ENCODE data around the gene SLC5A11. TPM values are rescaled to one million over a fixed set of nuclear protein-coding genes. Genes with fewer than 3 reads are reported as not detected.

SLC5A11 gene
- total and polyA plus RNA-seq, 3 donors from 2014 or later, result 0.39 to 1.3 (median 0.78) TPM

DNA sequence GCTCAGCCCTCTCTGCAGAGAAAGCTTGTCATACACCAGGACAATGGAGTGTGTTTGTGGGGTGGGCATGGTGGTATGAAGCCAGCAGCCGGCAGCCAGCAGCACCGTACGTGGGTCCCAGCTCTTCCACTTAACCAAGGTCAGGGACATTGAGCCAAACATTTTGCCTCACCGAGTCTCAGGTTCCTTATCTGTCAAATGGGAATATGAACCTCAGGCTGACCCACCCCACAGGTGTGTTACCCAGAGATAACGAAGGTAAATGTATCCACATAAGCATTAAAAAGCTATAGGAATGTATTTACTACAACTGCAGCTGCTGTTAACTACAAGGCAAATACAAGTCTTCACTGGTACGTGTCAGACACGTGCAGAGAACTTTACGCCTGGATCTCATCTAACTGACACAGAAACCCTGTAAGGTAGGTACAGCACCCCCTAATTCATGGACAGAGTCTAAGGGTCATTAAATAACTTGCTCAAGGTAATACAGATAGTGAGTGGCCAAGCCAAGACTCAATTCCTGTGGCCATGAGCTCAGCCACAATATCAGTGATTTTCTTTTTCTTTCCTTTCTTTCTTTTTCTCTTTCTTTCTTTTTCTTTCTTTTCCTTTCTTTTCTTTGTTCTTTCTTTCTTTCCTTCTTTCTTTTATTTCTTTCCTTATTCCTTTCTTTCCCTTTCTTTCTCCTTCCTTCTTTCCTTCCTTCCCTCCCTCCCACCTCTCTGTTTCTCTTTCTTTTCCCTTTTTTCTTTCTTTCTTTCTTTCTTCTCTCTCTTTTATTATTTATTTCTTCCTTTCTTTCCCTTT lies 990 bp downstream of the SLC5A11 start:
- no peaks in the 10 kb centered on the region for H3K9me3 ChIP-seq
- 59 to 72% methylated on average over 8 of the region's 8 CpGs for WGBS, 2 donors
- intact Hi-C loops (cut with DNase I; ENCODE audit: low total_unique reads), result no loop called here
- no peak for DNase-seq
- H3K4me3 ChIP-seq, result no peak overlapping the region
- no peaks in the 10 kb centered on the region for H3K27me3 ChIP-seq
- TF ChIP-seq POLR2A (IDR thresholded peaks at IDR 0.05), result no peak
- TF ChIP-seq CTCF (IDR thresholded peaks at IDR 0.05), result no peak
- H3K36me3 ChIP-seq (ENCODE audit: low read depth, missing control alignments), result no peaks in the 10 kb centered on the region
- H3K4me1 ChIP-seq, result no peaks in the 10 kb centered on the region
- H3K27ac ChIP-seq, result no peak overlapping the region

GRCh38 chr16:24847358-24847664 lies 1.5 kb downstream of the SLC5A11 start:
- DNase-seq, result no peak
- no peak overlapping the region for H3K27ac ChIP-seq
- H3K27me3 ChIP-seq, result no peaks in the 10 kb centered on the region
- no peak for TF ChIP-seq POLR2A (IDR thresholded peaks at IDR 0.05)
- no peak for TF ChIP-seq CTCF (IDR thresholded peaks at IDR 0.05)
- H3K36me3 ChIP-seq (ENCODE audit: low read depth, missing control alignments), result no peaks in the 10 kb centered on the region
- H3K4me1 ChIP-seq, result no peaks in the 10 kb centered on the region
- no peaks in the 10 kb centered on the region for H3K9me3 ChIP-seq
- H3K4me3 ChIP-seq, result no peak overlapping the region
- intact Hi-C loops (cut with DNase I; ENCODE audit: low total_unique reads), result no loop called here
- WGBS, 2 donors, result 88 to 96% methylated on average over 3 of the region's 3 CpGs

DNA sequence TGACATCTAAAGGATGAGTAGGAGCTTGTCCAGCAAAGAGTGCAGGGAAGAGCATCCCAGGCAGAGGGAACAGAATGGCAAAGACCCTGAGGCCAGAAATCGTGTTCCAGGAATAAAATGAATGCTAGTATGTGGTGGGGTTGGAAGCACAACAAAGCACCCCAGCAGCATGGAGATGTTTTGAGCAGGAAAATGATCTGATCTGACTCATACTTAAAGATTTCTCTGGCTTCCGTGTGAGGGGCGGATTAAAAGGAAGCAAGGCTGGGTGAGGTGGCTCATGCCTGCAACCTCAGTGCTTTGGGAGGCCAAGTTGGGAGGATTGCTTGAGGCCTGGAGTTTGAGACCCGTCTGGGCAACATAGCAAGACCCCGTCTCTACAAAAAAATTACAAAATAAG lies 2.3 kb downstream of the SLC5A11 start:
- intact Hi-C loops (cut with DNase I; ENCODE audit: low total_unique reads), result no loop called here
- no peak for DNase-seq
- H3K36me3 ChIP-seq (ENCODE audit: low read depth, missing control alignments), result no peaks in the 10 kb centered on the region
- no peaks in the 10 kb centered on the region for H3K27me3 ChIP-seq
- H3K27ac ChIP-seq, result no peak overlapping the region
- TF ChIP-seq POLR2A (IDR thresholded peaks at IDR 0.05), result no peak
- no peak for TF ChIP-seq CTCF (IDR thresholded peaks at IDR 0.05)
- no peaks in the 10 kb centered on the region for H3K9me3 ChIP-seq
- no peaks in the 10 kb centered on the region for H3K4me1 ChIP-seq
- H3K4me3 ChIP-seq, result no peak overlapping the region
- 85 to 93% methylated on average over 5 of the region's 5 CpGs for WGBS, 2 donors

DNA sequence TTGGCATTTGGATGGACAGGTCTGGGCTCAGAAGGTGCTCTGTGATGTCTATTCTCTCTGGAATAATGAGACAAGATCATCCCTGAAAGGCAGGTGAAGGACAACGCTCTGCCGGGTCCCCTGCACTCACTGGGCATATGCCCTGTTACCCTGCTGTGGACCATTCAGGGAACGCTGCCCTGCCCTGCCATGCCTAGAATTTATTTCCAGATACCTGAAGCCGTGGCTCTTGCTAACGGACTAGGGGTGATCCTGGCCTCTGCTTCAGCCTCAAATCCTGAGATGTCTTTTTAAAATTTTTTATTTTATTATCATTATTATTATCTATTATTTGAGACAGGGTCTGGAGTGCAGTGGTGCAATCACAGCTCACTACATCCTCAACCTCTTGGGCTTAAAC lies 3.9 kb downstream of the SLC5A11 start:
- WGBS, 2 donors, result 91 to 94% methylated on average over 5 of the region's 5 CpGs

More for the DNA sequence above, 3.9 kb downstream of the SLC5A11 start:
- Histone ChIP-seq H3K4me3 (no peak overlapping the region), H3K9me3 (no peaks in the 10 kb centered on the region), H3K4me1 (peaks cover 8% of the 10 kb centered on the region), H3K27ac (no peak overlapping the region), H3K36me3 (ENCODE audit: low read depth, missing control alignments) (no peaks in the 10 kb centered on the region), H3K27me3 (no peaks in the 10 kb centered on the region)
- intact Hi-C loops (cut with DNase I; ENCODE audit: low total_unique reads), result no loop called here
- TF ChIP-seq POLR2A (IDR thresholded peaks at IDR 0.05) (no peak), CTCF (IDR thresholded peaks at IDR 0.05) (no peak)
- no peak for DNase-seq

Measured in testis (tissue), 3 donors.